Erythroblast (primary cell): ENCODE results near the gene EHMT1.

Experiments used
- GATA1 ChIP-seq: IDR thresholded peaks from 2 replicates; pipeline ENCODE4 v1.6.1; 2011; ENCODE audit warnings: low read depth, mild to moderate bottlenecking, control low read depth, low read length, moderate library complexity
- POLR2A ChIP-seq: IDR thresholded peaks from 2 replicates; pipeline ENCODE4 v1.6.1; 2011; ENCODE audit warnings: mild to moderate bottlenecking, low read length

- TF ChIP-seq POLR2A: no peak
- TF ChIP-seq GATA1: no peak
Observed at GRCh38 chr9:137606005-137606621, 12.7 kb upstream of the EHMT1 start.
